Panc1 (cell line): Measurements from ENCODE around the gene KREMEN2. TPM values are rescaled to one million over a fixed set of nuclear protein-coding genes. Genes with fewer than 3 reads are reported as not detected.

Source experiments
- ATAC-seq: fragments of 200-7000 bp; cut with Tn5 transposase; 2 replicates; pipeline ENCODE4 v1.9.1; 2020; ENCODE audit warnings: mild to moderate bottlenecking, moderate library complexity
- BruUV-seq: library from RNA; stranded (reverse); fragments of 400-500 nt; replicated peaks from 2 replicates; lab custom pipeline; 2021; lab: Mats Ljungman, UMichigan
- CTCF ChIA-PET: fragments of 300-600 bp; sonication (Branson Sonifier 250); formaldehyde crosslinking; loops from one replicate; lab custom pipeline; 2022; ENCODE audit warnings: antibody characterized with exemption; lab: Charles Lee
- POLR2A ChIA-PET: fragments of 300-600 bp; sonication (Branson Sonifier 250); formaldehyde crosslinking; loops from one replicate; lab custom pipeline; 2022; ENCODE audit warnings: antibody characterized with exemption; lab: Charles Lee
- DNase-seq: peaks from one replicate; pipeline ENCODE4 v3.0.0-alpha.2; 2010; ENCODE audit warnings: low read depth, low spot score
- H3K27ac ChIP-seq: 2 replicates; pipeline ENCODE4 v1.5.1; 2011; ENCODE audit warnings: mild to moderate bottlenecking, low read length, inconsistent platforms
- H3K27me3 ChIP-seq: fragments of 200-500 bp; sonication (Bioruptor generic); 2 replicates; pipeline ENCODE4 v1.6.0; 2014; ENCODE audit warnings: low read length, inconsistent platforms; ENCODE audit not compliant: control insufficient read depth, insufficient read depth
- H3K36me3 ChIP-seq: fragments of 200-500 bp; sonication (Bioruptor generic); 2 replicates; pipeline ENCODE4 v1.5.1; 2014; ENCODE audit warnings: inconsistent platforms, mild to moderate bottlenecking, low read length, moderate library complexity; ENCODE audit not compliant: control insufficient read depth, insufficient read depth
- H3K4me1 ChIP-seq: 2 replicates; pipeline ENCODE4 v1.5.1; 2011; ENCODE audit warnings: inconsistent platforms, mild to moderate bottlenecking, low read length, moderate library complexity; ENCODE audit not compliant: control insufficient read depth, insufficient read depth
- H3K4me3 ChIP-seq, 2 experiments: 2 replicates each; pipeline ENCODE4 v1.5.1; 2011 to 2012; ENCODE audit warnings: low read depth in 2 of 2, low read length in 2 of 2, mild to moderate bottlenecking in 2 of 2, inconsistent platforms in 1 of 2, moderate library complexity in 1 of 2
- H3K9me3 ChIP-seq: fragments of 200-500 bp; sonication (Bioruptor generic); 2 replicates; pipeline ENCODE4 v1.5.1; 2014; ENCODE audit warnings: low read depth, mild to moderate bottlenecking, inconsistent platforms, low read length, moderate library complexity; ENCODE audit not compliant: control insufficient read depth, insufficient read depth
- POLR2AphosphoS5 ChIP-seq: IDR thresholded peaks from 2 replicates; pipeline ENCODE4 v1.6.1; 2012; ENCODE audit warnings: mild to moderate bottlenecking, low read depth, low read length, moderate library complexity
- REST ChIP-seq, 2 experiments: IDR thresholded peaks; 2 replicates each; pipeline ENCODE4 v1.6.1; 2011 to 2012; ENCODE audit warnings: low read depth in 2 of 2, control low read depth in 1 of 2, low read length in 1 of 2, mild to moderate bottlenecking in 1 of 2, moderate library complexity in 1 of 2; ENCODE audit not compliant: insufficient read depth in 1 of 2
- SIN3A ChIP-seq: IDR thresholded peaks from 2 replicates; pipeline ENCODE4 v1.6.1; 2012; ENCODE audit warnings: low read depth, mild to moderate bottlenecking, low read length, moderate library complexity, borderline replicate concordance; ENCODE audit not compliant: insufficient read depth
- TCF7L2 ChIP-seq: IDR thresholded peaks from 2 replicates; pipeline ENCODE4 v1.6.1; 2011; ENCODE audit warnings: mild to moderate bottlenecking, low read depth, low read length, inconsistent platforms
- in situ Hi-C: cut with HindIII; loops from 2 replicates; pipeline ENCODE4 v1.10.0; 2016; ENCODE audit warnings: low sequenced_read_pairs, low pct_unique_long_range_greater_than_20kb
- intact Hi-C: fragments of 100-400 bp; cut with micrococcal nuclease; formaldehyde crosslinking; loops from one replicate; pipeline ENCODE4 v1.10.0; 2022; ENCODE audit not compliant: unreplicated experiment
- total RNA-seq: library from RNA; stranded (reverse); gene quantifications from one replicate; pipeline ENCODE4 v1.2.1, GENCODE V29; 2021; ENCODE audit not compliant: unreplicated experiment
- TF ChIP-seq, protein P1 (sequence below): fragments of 450-650 bp; IDR thresholded peaks from 2 replicates; pipeline ENCODE4 v1.5.1; 2017; ENCODE audit warnings: mild to moderate bottlenecking

KREMEN2 gene
- total RNA-seq, 1 experiment from 2014 or later, result 10.8 TPM

DNA sequence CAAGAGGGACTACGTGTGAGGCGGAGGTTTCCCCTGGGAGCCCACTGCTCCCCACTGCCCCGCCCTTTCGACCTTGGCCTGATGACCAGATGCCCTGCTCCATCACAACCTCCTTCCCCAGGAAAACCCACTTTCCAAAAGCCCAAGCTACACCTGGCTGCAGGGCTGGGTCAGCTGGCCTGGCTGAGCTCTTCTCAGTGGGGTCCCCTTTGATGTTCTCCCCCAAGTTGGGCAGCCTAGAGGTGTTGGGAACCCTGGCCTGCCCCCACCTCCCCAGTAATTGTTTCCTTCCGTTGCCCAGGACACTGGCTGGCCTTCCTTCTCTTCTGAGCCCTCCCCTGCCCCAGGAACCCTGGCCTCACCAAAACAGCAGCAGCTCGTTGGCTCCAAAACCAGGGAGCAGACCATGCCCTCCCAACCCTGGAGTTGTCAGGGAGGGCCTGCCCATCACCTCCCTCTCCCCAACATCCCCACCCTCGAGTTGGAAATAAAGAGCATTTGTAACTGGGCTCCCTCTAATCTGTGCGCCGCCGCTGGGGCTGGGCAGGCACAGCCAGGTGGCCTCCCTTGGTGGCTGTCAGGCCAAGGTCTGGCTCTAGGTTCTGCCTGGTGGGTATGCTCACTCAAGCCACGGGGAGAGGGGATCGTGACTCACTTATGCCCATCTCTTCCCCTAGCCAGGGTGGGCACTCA is 50.1 kb downstream of the KREMEN2 start:
- Histone ChIP-seq H3K4me3 (no peak overlapping the region), H3K27ac (no peak overlapping the region), H3K4me1 (peaks cover 11% of the 10 kb centered on the region; the same call in 1 of the 2 replicates), H3K9me3 (no peaks in the 10 kb centered on the region), H3K36me3 (no peaks in the 10 kb centered on the region), H3K27me3 (no peaks in the 10 kb centered on the region)
- intact Hi-C loops (no loop called here), in situ Hi-C loops (no loop called here)
- CTCF ChIA-PET, result interaction anchor here (0.8 to 1.0 kb wide), 2 partner anchors 9 to 17 kb away, joined by 3 read pairs; no protein-coding TSS in a partner anchor
- POLR2A ChIA-PET, result no interaction called here
- DNase-seq (no peak), ATAC-seq (no peak)
- TF ChIP-seq REST (IDR thresholded peaks at IDR 0.05; ENCODE audit: insufficient read depth in 1 of 2, low read depth in 2 of 2, low read length in 1 of 2), result no peak
- TF ChIP-seq TCF7L2, result no peak
- TF ChIP-seq, protein P1, sequence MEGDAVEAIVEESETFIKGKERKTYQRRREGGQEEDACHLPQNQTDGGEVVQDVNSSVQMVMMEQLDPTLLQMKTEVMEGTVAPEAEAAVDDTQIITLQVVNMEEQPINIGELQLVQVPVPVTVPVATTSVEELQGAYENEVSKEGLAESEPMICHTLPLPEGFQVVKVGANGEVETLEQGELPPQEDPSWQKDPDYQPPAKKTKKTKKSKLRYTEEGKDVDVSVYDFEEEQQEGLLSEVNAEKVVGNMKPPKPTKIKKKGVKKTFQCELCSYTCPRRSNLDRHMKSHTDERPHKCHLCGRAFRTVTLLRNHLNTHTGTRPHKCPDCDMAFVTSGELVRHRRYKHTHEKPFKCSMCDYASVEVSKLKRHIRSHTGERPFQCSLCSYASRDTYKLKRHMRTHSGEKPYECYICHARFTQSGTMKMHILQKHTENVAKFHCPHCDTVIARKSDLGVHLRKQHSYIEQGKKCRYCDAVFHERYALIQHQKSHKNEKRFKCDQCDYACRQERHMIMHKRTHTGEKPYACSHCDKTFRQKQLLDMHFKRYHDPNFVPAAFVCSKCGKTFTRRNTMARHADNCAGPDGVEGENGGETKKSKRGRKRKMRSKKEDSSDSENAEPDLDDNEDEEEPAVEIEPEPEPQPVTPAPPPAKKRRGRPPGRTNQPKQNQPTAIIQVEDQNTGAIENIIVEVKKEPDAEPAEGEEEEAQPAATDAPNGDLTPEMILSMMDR, result no peak
- no peak for TF ChIP-seq SIN3A
- TF ChIP-seq POLR2AphosphoS5, result no peak
- no TSS peak for BruUV-seq

GRCh38 chr16:3014971-3015370 is 50.9 kb downstream of the KREMEN2 start:
- no peaks in the 10 kb centered on the region for H3K9me3 ChIP-seq
- POLR2A ChIA-PET, result no interaction called here
- BruUV-seq, result no TSS peak
- no peak overlapping the region for H3K4me3 ChIP-seq
- no peaks in the 10 kb centered on the region for H3K36me3 ChIP-seq
- ATAC-seq, result no peak
- in situ Hi-C loops (no loop called here), intact Hi-C loops (no loop called here)
- no peak for TF ChIP-seq REST (IDR thresholded peaks at IDR 0.05; ENCODE audit: insufficient read depth in 1 of 2, low read depth in 2 of 2, low read length in 1 of 2)
- no peak for TF ChIP-seq TCF7L2
- TF ChIP-seq, protein P1, result no peak
- TF ChIP-seq SIN3A, result no peak
- TF ChIP-seq POLR2AphosphoS5, result no peak
- no peaks in the 10 kb centered on the region for H3K27me3 ChIP-seq
- peaks cover 10% of the 10 kb centered on the region; the same call in 1 of the 2 replicates for H3K4me1 ChIP-seq
- no peak overlapping the region for H3K27ac ChIP-seq
- no peak for DNase-seq
- CTCF ChIA-PET, result no interaction called here
